Measurements from ENCODE around the gene BAZ1A.

Gene BAZ1A

GRCh38 chr14:34875031-34875922, at the start of gene BAZ1A:
TSS of gene BAZ1A (minus strand) at chr14:34875360. CDS start at chr14:34874604, 756 bp downstream.
- peak within 1 kb of the TSS; percentile 94 for H3K9ac ChIP-seq (ENCODE audit: low read length)

GRCh38 chr14:34920339-34920738, 45.2 kb upstream of the BAZ1A start:
- H3K4me1 ChIP-seq (ENCODE audit: control insufficient read depth, insufficient read depth, low read length): no peaks in the 10 kb centered on the region
- no peaks in the 10 kb centered on the region for H3K36me3 ChIP-seq (ENCODE audit: control insufficient read depth, insufficient read depth, low read length)
- no peak overlapping the region for H3K9ac ChIP-seq (ENCODE audit: low read length)
- peaks cover 8% of the 10 kb centered on the region; the same call in 1 of the 2 replicates for H3K9me3 ChIP-seq (ENCODE audit: control insufficient read depth, insufficient read depth, low read depth, low read length)
- no peaks in the 10 kb centered on the region for H3K27me3 ChIP-seq (ENCODE audit: control insufficient read depth, insufficient read depth, low read length)
- no peak overlapping the region for H3K27ac ChIP-seq (ENCODE audit: low read depth, low read length)
- no peak overlapping the region for H3K4me3 ChIP-seq (ENCODE audit: low read depth, low read length)

More at GRCh38 chr14:34875031-34875922, at the start of gene BAZ1A:
- Histone ChIP-seq H3K4me1 (ENCODE audit: control insufficient read depth, insufficient read depth, low read length) (peaks cover 7% of the 10 kb centered on the region; the same call in 1 of the 2 replicates), H3K9me3 (ENCODE audit: control insufficient read depth, insufficient read depth, low read depth, low read length) (no peaks in the 10 kb centered on the region), H3K4me3 (ENCODE audit: low read depth, low read length) (peak within 1 kb of the TSS; percentile 78), H3K27ac (ENCODE audit: low read depth, low read length) (peak within 1 kb of the TSS; percentile 93; the same call in 1 of the 2 replicates), H3K36me3 (ENCODE audit: control insufficient read depth, insufficient read depth, low read length) (0 out of 2 replicates have a peak, but pooled peaks cover 3% of the 10 kb centered on the region), H3K27me3 (ENCODE audit: control insufficient read depth, insufficient read depth, low read length) (no peaks in the 10 kb centered on the region; the same call in 1 of the 2 replicates)

GRCh38 chr14:34913619-34914018, 38.5 kb upstream of the BAZ1A start:
- Histone ChIP-seq H3K27ac (ENCODE audit: low read depth, low read length) (no peak overlapping the region), H3K27me3 (ENCODE audit: control insufficient read depth, insufficient read depth, low read length) (no peaks in the 10 kb centered on the region), H3K9ac (ENCODE audit: low read length) (no peak overlapping the region), H3K4me3 (ENCODE audit: low read depth, low read length) (no peak overlapping the region), H3K4me1 (ENCODE audit: control insufficient read depth, insufficient read depth, low read length) (peaks cover 5% of the 10 kb centered on the region; the same call in 1 of the 2 replicates), H3K36me3 (ENCODE audit: control insufficient read depth, insufficient read depth, low read length) (no peaks in the 10 kb centered on the region), H3K9me3 (ENCODE audit: control insufficient read depth, insufficient read depth, low read depth, low read length) (no peaks in the 10 kb centered on the region)

GRCh38 chr14:34912966-34913365, 37.8 kb upstream of the BAZ1A start:
- no peaks in the 10 kb centered on the region for H3K36me3 ChIP-seq (ENCODE audit: control insufficient read depth, insufficient read depth, low read length)

GRCh38 chr14:34912182-34912581, 37.0 kb upstream of the BAZ1A start:
- Histone ChIP-seq H3K27me3 (ENCODE audit: control insufficient read depth, insufficient read depth, low read length) (no peaks in the 10 kb centered on the region), H3K9ac (ENCODE audit: low read length) (no peak overlapping the region), H3K4me1 (ENCODE audit: control insufficient read depth, insufficient read depth, low read length) (peaks cover 5% of the 10 kb centered on the region; the same call in 1 of the 2 replicates), H3K36me3 (ENCODE audit: control insufficient read depth, insufficient read depth, low read length) (no peaks in the 10 kb centered on the region), H3K27ac (ENCODE audit: low read depth, low read length) (no peak overlapping the region), H3K4me3 (ENCODE audit: low read depth, low read length) (no peak overlapping the region), H3K9me3 (ENCODE audit: control insufficient read depth, insufficient read depth, low read depth, low read length) (no peaks in the 10 kb centered on the region)

More at GRCh38 chr14:34912966-34913365, 37.8 kb upstream of the BAZ1A start:
- Histone ChIP-seq H3K4me3 (ENCODE audit: low read depth, low read length) (no peak overlapping the region), H3K4me1 (ENCODE audit: control insufficient read depth, insufficient read depth, low read length) (peaks cover 5% of the 10 kb centered on the region; the same call in 1 of the 2 replicates), H3K27me3 (ENCODE audit: control insufficient read depth, insufficient read depth, low read length) (no peaks in the 10 kb centered on the region), H3K9ac (ENCODE audit: low read length) (no peak overlapping the region), H3K27ac (ENCODE audit: low read depth, low read length) (no peak overlapping the region), H3K9me3 (ENCODE audit: control insufficient read depth, insufficient read depth, low read depth, low read length) (no peaks in the 10 kb centered on the region)

- H3K27me3 ChIP-seq (ENCODE audit: control insufficient read depth, insufficient read depth, low read length): no peaks in the 10 kb centered on the region
- H3K9ac ChIP-seq (ENCODE audit: low read length): no peak overlapping the region
- no peak overlapping the region for H3K27ac ChIP-seq (ENCODE audit: low read depth, low read length)
- H3K4me1 ChIP-seq (ENCODE audit: control insufficient read depth, insufficient read depth, low read length): peaks cover 5% of the 10 kb centered on the region; the same call in 1 of the 2 replicates
- no peak overlapping the region for H3K4me3 ChIP-seq (ENCODE audit: low read depth, low read length)
- no peaks in the 10 kb centered on the region for H3K36me3 ChIP-seq (ENCODE audit: control insufficient read depth, insufficient read depth, low read length)
- H3K9me3 ChIP-seq (ENCODE audit: control insufficient read depth, insufficient read depth, low read depth, low read length): no peaks in the 10 kb centered on the region
Measured at GRCh38 chr14:34911209-34912150, 36.3 kb upstream of the BAZ1A start.

GRCh38 chr14:34906287-34906686, 31.1 kb upstream of the BAZ1A start:
- Histone ChIP-seq H3K36me3 (ENCODE audit: control insufficient read depth, insufficient read depth, low read length) (no peaks in the 10 kb centered on the region), H3K4me3 (ENCODE audit: low read depth, low read length) (no peak overlapping the region), H3K4me1 (ENCODE audit: control insufficient read depth, insufficient read depth, low read length) (no peaks in the 10 kb centered on the region), H3K27me3 (ENCODE audit: control insufficient read depth, insufficient read depth, low read length) (no peaks in the 10 kb centered on the region), H3K9ac (ENCODE audit: low read length) (no peak overlapping the region), H3K9me3 (ENCODE audit: control insufficient read depth, insufficient read depth, low read depth, low read length) (no peaks in the 10 kb centered on the region), H3K27ac (ENCODE audit: low read depth, low read length) (no peak overlapping the region)

- H3K9me3 ChIP-seq (ENCODE audit: control insufficient read depth, insufficient read depth, low read depth, low read length): no peaks in the 10 kb centered on the region
- H3K27ac ChIP-seq (ENCODE audit: low read depth, low read length): no peak overlapping the region
- H3K36me3 ChIP-seq (ENCODE audit: control insufficient read depth, insufficient read depth, low read length): no peaks in the 10 kb centered on the region
- H3K27me3 ChIP-seq (ENCODE audit: control insufficient read depth, insufficient read depth, low read length): no peaks in the 10 kb centered on the region
- no peak overlapping the region for H3K9ac ChIP-seq (ENCODE audit: low read length)
- no peak overlapping the region for H3K4me3 ChIP-seq (ENCODE audit: low read depth, low read length)
- peaks cover 11% of the 10 kb centered on the region for H3K4me1 ChIP-seq (ENCODE audit: control insufficient read depth, insufficient read depth, low read length)
Measured at GRCh38 chr14:34895277-34895676, 20.1 kb upstream of the BAZ1A start.

- Histone ChIP-seq H3K27ac (ENCODE audit: low read depth, low read length) (no peak overlapping the region), H3K9ac (ENCODE audit: low read length) (no peak overlapping the region), H3K36me3 (ENCODE audit: control insufficient read depth, insufficient read depth, low read length) (no peaks in the 10 kb centered on the region), H3K27me3 (ENCODE audit: control insufficient read depth, insufficient read depth, low read length) (no peaks in the 10 kb centered on the region), H3K9me3 (ENCODE audit: control insufficient read depth, insufficient read depth, low read depth, low read length) (no peaks in the 10 kb centered on the region), H3K4me1 (ENCODE audit: control insufficient read depth, insufficient read depth, low read length) (peaks cover 16% of the 10 kb centered on the region), H3K4me3 (ENCODE audit: low read depth, low read length) (no peak overlapping the region)
Measured at GRCh38 chr14:34890937-34891336, 15.8 kb upstream of the BAZ1A start.

- H3K27me3 ChIP-seq (ENCODE audit: control insufficient read depth, insufficient read depth, low read length): no peaks in the 10 kb centered on the region
- no peaks in the 10 kb centered on the region for H3K9me3 ChIP-seq (ENCODE audit: control insufficient read depth, insufficient read depth, low read depth, low read length)
- H3K4me1 ChIP-seq (ENCODE audit: control insufficient read depth, insufficient read depth, low read length): peaks cover 7% of the 10 kb centered on the region; the same call in 1 of the 2 replicates
- no peak overlapping the region for H3K9ac ChIP-seq (ENCODE audit: low read length)
- no peaks in the 10 kb centered on the region for H3K36me3 ChIP-seq (ENCODE audit: control insufficient read depth, insufficient read depth, low read length)
- H3K27ac ChIP-seq (ENCODE audit: low read depth, low read length): no peak overlapping the region
- no peak overlapping the region for H3K4me3 ChIP-seq (ENCODE audit: low read depth, low read length)
Measured at GRCh38 chr14:34888186-34888585, 13.0 kb upstream of the BAZ1A start.
